SK-N-SH treated with all-trans-retinoic acid at 6 μM for 48 hours (cell line): ENCODE results near the gene OTX2.

Experiments used
- CREB5 ChIP-seq: fragments of 250-450 bp; sonication (Bioruptor Pico); IDR thresholded peaks from 2 replicates; pipeline ENCODE4 v1.5.1; 2020; ENCODE audit warnings: low read depth, mild to moderate bottlenecking, moderate library complexity
- CSRNP3 ChIP-seq: fragments of 250-450 bp; sonication (Bioruptor Pico); IDR thresholded peaks from 2 replicates; pipeline ENCODE4 v1.5.1; 2021; ENCODE audit warnings: mild to moderate bottlenecking, moderate library complexity
- PATZ1 ChIP-seq: fragments of 250-450 bp; sonication (Bioruptor Pico); IDR thresholded peaks from 2 replicates; pipeline ENCODE4 v1.8.0; 2020; ENCODE audit warnings: mild to moderate bottlenecking, moderate library complexity, borderline replicate concordance
- RARB ChIP-seq: fragments of 250-450 bp; sonication (Bioruptor Pico); IDR thresholded peaks from 2 replicates; pipeline ENCODE4 v1.8.0; 2021; ENCODE audit warnings: mild to moderate bottlenecking, moderate library complexity
- TOX ChIP-seq: fragments of 250-450 bp; sonication (Bioruptor Pico); IDR thresholded peaks from 2 replicates; pipeline ENCODE4 v1.8.0; 2021; ENCODE audit warnings: mild to moderate bottlenecking, moderate library complexity, borderline replicate concordance
- ZC3H10 ChIP-seq: fragments of 250-450 bp; sonication (Bioruptor Pico); IDR thresholded peaks from 2 replicates; pipeline ENCODE4 v1.5.1; 2021; ENCODE audit warnings: mild to moderate bottlenecking, moderate library complexity
- ZFP3 ChIP-seq: fragments of 250-450 bp; sonication (Bioruptor Pico); IDR thresholded peaks from 2 replicates; pipeline ENCODE4 v1.5.0; 2020; ENCODE audit warnings: mild to moderate bottlenecking, moderate library complexity
- ZNF565 ChIP-seq: fragments of 450-650 bp; formaldehyde crosslinking; conservative IDR thresholded peaks from 2 replicates; pipeline ENCODE4 v1.5.0; 2020; ENCODE audit warnings: low read depth, mild to moderate bottlenecking, moderate library complexity
- TF ChIP-seq, protein P1 (sequence below): fragments of 250-450 bp; sonication (Bioruptor Pico); IDR thresholded peaks from 2 replicates; pipeline ENCODE4 v1.5.0; 2020; ENCODE audit warnings: mild to moderate bottlenecking, moderate library complexity
- TF ChIP-seq, protein P2 (sequence below): fragments of 250-450 bp; sonication (Bioruptor Pico); IDR thresholded peaks from 2 replicates; pipeline ENCODE4 v1.8.0; 2021; ENCODE audit warnings: low read depth, mild to moderate bottlenecking, moderate library complexity, borderline replicate concordance

- TF ChIP-seq ZC3H10 (CRISPR knock-in tag) (no peak), PATZ1 (CRISPR knock-in tag) (no peak), ZNF565 (no peak), CREB5 (CRISPR knock-in tag) (no peak), CSRNP3 (no peak), RARB (CRISPR knock-in tag) (no peak), ZFP3 (CRISPR knock-in tag) (no peak), TOX (CRISPR knock-in tag) (no peak)
- TF ChIP-seq, protein P1, sequence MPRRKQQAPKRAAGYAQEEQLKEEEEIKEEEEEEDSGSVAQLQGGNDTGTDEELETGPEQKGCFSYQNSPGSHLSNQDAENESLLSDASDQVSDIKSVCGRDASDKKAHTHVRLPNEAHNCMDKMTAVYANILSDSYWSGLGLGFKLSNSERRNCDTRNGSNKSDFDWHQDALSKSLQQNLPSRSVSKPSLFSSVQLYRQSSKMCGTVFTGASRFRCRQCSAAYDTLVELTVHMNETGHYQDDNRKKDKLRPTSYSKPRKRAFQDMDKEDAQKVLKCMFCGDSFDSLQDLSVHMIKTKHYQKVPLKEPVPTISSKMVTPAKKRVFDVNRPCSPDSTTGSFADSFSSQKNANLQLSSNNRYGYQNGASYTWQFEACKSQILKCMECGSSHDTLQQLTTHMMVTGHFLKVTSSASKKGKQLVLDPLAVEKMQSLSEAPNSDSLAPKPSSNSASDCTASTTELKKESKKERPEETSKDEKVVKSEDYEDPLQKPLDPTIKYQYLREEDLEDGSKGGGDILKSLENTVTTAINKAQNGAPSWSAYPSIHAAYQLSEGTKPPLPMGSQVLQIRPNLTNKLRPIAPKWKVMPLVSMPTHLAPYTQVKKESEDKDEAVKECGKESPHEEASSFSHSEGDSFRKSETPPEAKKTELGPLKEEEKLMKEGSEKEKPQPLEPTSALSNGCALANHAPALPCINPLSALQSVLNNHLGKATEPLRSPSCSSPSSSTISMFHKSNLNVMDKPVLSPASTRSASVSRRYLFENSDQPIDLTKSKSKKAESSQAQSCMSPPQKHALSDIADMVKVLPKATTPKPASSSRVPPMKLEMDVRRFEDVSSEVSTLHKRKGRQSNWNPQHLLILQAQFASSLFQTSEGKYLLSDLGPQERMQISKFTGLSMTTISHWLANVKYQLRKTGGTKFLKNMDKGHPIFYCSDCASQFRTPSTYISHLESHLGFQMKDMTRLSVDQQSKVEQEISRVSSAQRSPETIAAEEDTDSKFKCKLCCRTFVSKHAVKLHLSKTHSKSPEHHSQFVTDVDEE: no peak
- TF ChIP-seq, protein P2, sequence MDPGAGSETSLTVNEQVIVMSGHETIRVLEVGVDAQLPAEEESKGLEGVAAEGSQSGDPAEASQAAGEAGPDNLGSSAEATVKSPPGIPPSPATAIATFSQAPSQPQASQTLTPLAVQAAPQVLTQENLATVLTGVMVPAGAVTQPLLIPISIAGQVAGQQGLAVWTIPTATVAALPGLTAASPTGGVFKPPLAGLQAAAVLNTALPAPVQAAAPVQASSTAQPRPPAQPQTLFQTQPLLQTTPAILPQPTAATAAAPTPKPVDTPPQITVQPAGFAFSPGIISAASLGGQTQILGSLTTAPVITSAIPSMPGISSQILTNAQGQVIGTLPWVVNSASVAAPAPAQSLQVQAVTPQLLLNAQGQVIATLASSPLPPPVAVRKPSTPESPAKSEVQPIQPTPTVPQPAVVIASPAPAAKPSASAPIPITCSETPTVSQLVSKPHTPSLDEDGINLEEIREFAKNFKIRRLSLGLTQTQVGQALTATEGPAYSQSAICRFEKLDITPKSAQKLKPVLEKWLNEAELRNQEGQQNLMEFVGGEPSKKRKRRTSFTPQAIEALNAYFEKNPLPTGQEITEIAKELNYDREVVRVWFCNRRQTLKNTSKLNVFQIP (CRISPR knock-in tag): no peak
These were observed 57.9 kb downstream of the OTX2 start for GRCh38 chr14:56752428-56752827.
